K562 (cell line): ENCODE measurements around the gene AMZ1. TPM values are rescaled to one million over a fixed set of nuclear protein-coding genes. Genes with fewer than 3 reads are reported as not detected.

Experiments
- ATAC-seq: fragments of 200-7000 bp; cut with Tn5 transposase; 3 replicates; pipeline ENCODE4 v1.9.1; 2020; ENCODE audit warnings: moderate library complexity
- BruUV-seq: library from RNA; stranded (reverse); fragments of 400-500 nt; replicated peaks from 2 replicates; lab custom pipeline; 2021; lab: Mats Ljungman, UMichigan
- CTCF ChIA-PET: fragments of 300-600 bp; formaldehyde crosslinking; extraction: SDS; loops from one replicate; lab custom pipeline; 2021; ENCODE audit warnings: low intra/inter-chr PET ratio; lab: Yijun Ruan, JAX
- POLR2A ChIA-PET: fragments of 300-600, 350-650 bp; sonication (Branson Sonifier 250); formaldehyde crosslinking; extraction: SDS; loops from one replicate; lab custom pipeline; 2021; ENCODE audit warnings: antibody characterized with exemption, inconsistent platforms; lab: Yijun Ruan, JAX
- DNase-seq, 4 experiments: peaks; one replicate each; pipeline versions ENCODE4 v3.0.0 to v3.0.0-alpha.2; 2011 to 2018; ENCODE audit warnings: low spot score in 3 of 4, mixed read lengths in 3 of 4; ENCODE audit errors: extremely low read depth in 1 of 4
- FAIRE-seq: peaks from 2 replicates; lab custom pipeline; 2011; peaks lifted over from hg19 to GRCh38; lab: Jason Lieb, UNC
- H2AFZ ChIP-seq: 2 replicates; pipeline ENCODE4 v1.6.0; 2011; ENCODE audit warnings: low read depth, low read length, control low read depth, inconsistent platforms
- H3K27ac ChIP-seq: fragments of 200-600 bp; 3 replicates; pipeline ENCODE4 v1.8.0; 2011; ENCODE audit warnings: low read depth, mild to moderate bottlenecking, control low read depth, inconsistent platforms, low read length, moderate library complexity, mixed read lengths; ENCODE audit errors: extremely low read depth
- H3K27me3 ChIP-seq, 2 experiments: fragments of 300-600 bp in 1 of 2; 2 replicates in 1 of 2; 3 replicates in 1 of 2; pipeline versions ENCODE4 v1.6.0 to v1.8.0; 2011; ENCODE audit warnings: inconsistent platforms in 2 of 2, low read length in 2 of 2, mild to moderate bottlenecking in 1 of 2, mixed read lengths in 1 of 2, moderate library complexity in 1 of 2; ENCODE audit not compliant: control insufficient read depth in 2 of 2, insufficient read depth in 2 of 2
- H3K36me3 ChIP-seq: fragments of 300-600 bp; 3 replicates; pipeline ENCODE4 v1.8.0; 2011; ENCODE audit warnings: mild to moderate bottlenecking, low read length, inconsistent platforms; ENCODE audit not compliant: control insufficient read depth, insufficient read depth
- H3K4me1 ChIP-seq, 2 experiments: fragments of 200-600 bp in 1 of 2; replicated peaks in 1 of 2; 2 replicates in 1 of 2; 3 replicates in 1 of 2; pipeline versions ENCODE4 v1.5.1 to v1.8.0; 2011; ENCODE audit warnings: inconsistent platforms in 2 of 2, low read length in 2 of 2, mild to moderate bottlenecking in 1 of 2, mixed read lengths in 1 of 2, moderate library complexity in 1 of 2; ENCODE audit not compliant: control insufficient read depth in 2 of 2, insufficient read depth in 2 of 2
- H3K4me2 ChIP-seq: 2 replicates; pipeline ENCODE4 v1.6.1; 2011; ENCODE audit warnings: low read length, control low read depth, inconsistent platforms, mixed read lengths; ENCODE audit not compliant: insufficient read depth
- H3K4me3 ChIP-seq: fragments of 200-600 bp; sonication (generic), shearing (Covaris generic); 2 replicates; pipeline ENCODE4 v1.5.1; 2016; ENCODE audit warnings: control low read depth, inconsistent platforms
- H3K79me2 ChIP-seq: fragments of 200-600 bp; 3 replicates; pipeline ENCODE4 v1.8.0; 2011; ENCODE audit warnings: low read length, inconsistent platforms; ENCODE audit not compliant: control insufficient read depth, insufficient read depth
- H3K9ac ChIP-seq, 2 experiments: 2 replicates each; pipeline versions ENCODE4 v1.6.0 to v1.6.1; 2011; ENCODE audit warnings: low read depth in 2 of 2, low read length in 2 of 2, control low read depth in 1 of 2, inconsistent platforms in 1 of 2, mild to moderate bottlenecking in 1 of 2, mixed read lengths in 1 of 2; ENCODE audit not compliant: insufficient read depth in 1 of 2
- H3K9me1 ChIP-seq: one replicate; pipeline ENCODE4 v1.6.0; 2011; ENCODE audit warnings: inconsistent platforms, mild to moderate bottlenecking, low read length, moderate library complexity; ENCODE audit not compliant: control insufficient read depth, insufficient read depth
- H3K9me3 ChIP-seq: replicated peaks from 2 replicates; pipeline ENCODE4 v1.5.1; 2011; ENCODE audit warnings: low read depth, low read length, inconsistent platforms; ENCODE audit not compliant: control insufficient read depth, insufficient read depth
- H4K20me1 ChIP-seq: replicated peaks from 2 replicates; pipeline ENCODE4 v1.6.1; 2011; ENCODE audit warnings: low read length, inconsistent platforms, mixed read lengths; ENCODE audit not compliant: control insufficient read depth, insufficient read depth
- IFI16 ChIP-seq: fragments of 250-450 bp; sonication (Bioruptor Pico); IDR thresholded peaks from 2 replicates; pipeline ENCODE4 v2.1.2; 2022; ENCODE audit warnings: mild to moderate bottlenecking, inconsistent platforms
- RBFOX2 ChIP-seq: fragments of 200-400 bp; formaldehyde crosslinking; IDR thresholded peaks from 2 replicates; pipeline ENCODE4 v1.6.1; 2017; ENCODE audit warnings: low read depth, mild to moderate bottlenecking, low read length, moderate library complexity
- STAT5B ChIP-seq: fragments of 250-450 bp; sonication (Bioruptor Pico); IDR thresholded peaks from 2 replicates; pipeline ENCODE4 v1.8.0; 2021; ENCODE audit warnings: mild to moderate bottlenecking, inconsistent platforms
- THRA ChIP-seq: fragments of 450-650 bp; IDR thresholded peaks from 2 replicates; pipeline ENCODE4 v1.6.1; 2017; ENCODE audit warnings: mild to moderate bottlenecking, moderate library complexity
- WGBS: fragments of 100-300 bp; shearing (Covaris generic); methylation state at CpG from one replicate; pipeline ENCODE4 v1.1.6; 2016; ENCODE audit warnings: low coverage, mixed read lengths; ENCODE audit not compliant: insufficient coverage; ENCODE audit errors: missing lambda C conversion rate; 5-methylcytosine and 5-hydroxymethylcytosine counted together
- in situ Hi-C: fragments of 300-500 bp; cut with MboI; formaldehyde crosslinking; loops from 4 replicates; pipeline ENCODE4 v1.15.0; 2018; ENCODE audit warnings: inconsistent platforms, mixed read lengths
- intact Hi-C: fragments of 100-400 bp; cut with micrococcal nuclease; formaldehyde crosslinking; loops from 2 replicates; pipeline ENCODE4 v1.14.2; 2022
- polyA plus RNA-seq, 8 experiments: library from polyadenylated mRNA; depleted of rRNA in 4 of 8; stranded (reverse) in 5 of 8; unstranded in 3 of 8; fragments of >200 nt; fragmentation: Nextera tagmentation in 2 of 8; fragmentation: Illumina TruSeq in 1 of 8; extraction: Ambion mirVana in 2 of 8; extraction: Trizol in 1 of 8; gene quantifications; 2 replicates each; pipeline versions ENCODE4 v1.2.1 to v1.2.3, GENCODE V29; 2011 to 2014; ENCODE audit warnings: inconsistent platforms in 1 of 8, missing spikeins in 1 of 8
- total RNA-seq, 7 experiments: library from RNA; depleted of rRNA in 6 of 7; stranded (reverse); fragments of >200 nt in 6 of 7; fragmentation: Illumina TruSeq in 2 of 7; extraction: Trizol in 2 of 7; gene quantifications; 2 replicates each; pipeline versions ENCODE4 v1.2.1 to v1.2.3, GENCODE V29; 2011 to 2021; ENCODE audit warnings: low replicate concordance in 1 of 7

The AMZ1 gene
- total and polyA plus RNA-seq, 9 of the 15 experiments (the other 6 are each of a cell fraction or from before 2014, with no cell fraction given): not detected

GRCh38 chr7:2639695-2640481 is 48.1 kb upstream of the AMZ1 start:
- no peak overlapping the region for H3K4me2 ChIP-seq
- POLR2A ChIA-PET: no interaction called here
- peaks cover 0 to 84% of the 10 kb centered on the region in 2 experiments; a peak in 3 of 5 replicates for H3K4me1 ChIP-seq
- no peak overlapping the region; a peak in 1 of 4 replicates for H3K9ac ChIP-seq
- no peak overlapping the region for H2AFZ ChIP-seq
- no peaks in the 10 kb centered on the region for H3K9me3 ChIP-seq
- ATAC-seq: no peak
- TF ChIP-seq THRA: no peak
- no peak for TF ChIP-seq IFI16
- no peak for TF ChIP-seq STAT5B (CRISPR knock-in tag)
- TF ChIP-seq RBFOX2: 0 out of 2 replicates have a peak, but pooled peaks have one; percentile 17
- H4K20me1 ChIP-seq: peaks cover 15% of the 10 kb centered on the region; the same call in 1 of the 2 replicates
- no peaks in the 10 kb centered on the region; a peak in 1 of 5 replicates for H3K27me3 ChIP-seq
- intact Hi-C loops: no loop called here
- no peak for FAIRE-seq
- no peaks in the 10 kb centered on the region for H3K36me3 ChIP-seq
- 45% methylated on average over 31 of the region's 37 CpGs for WGBS
- no TSS peak for BruUV-seq
- in situ Hi-C loops: no loop called here
- no peak overlapping the region for H3K27ac ChIP-seq
- no peak for DNase-seq
- H3K9me1 ChIP-seq: no peaks in the 10 kb centered on the region
- CTCF ChIA-PET: no interaction called here
- H3K4me3 ChIP-seq: no peak overlapping the region
- H3K79me2 ChIP-seq: no peaks in the 10 kb centered on the region
